Skeletal muscle cell (primary cell): ENCODE measurements around the gene PANK4.

Experiments used
- DNase-seq: peaks from one replicate; pipeline ENCODE4 v3.0.0-alpha.2; 2010; ENCODE audit warnings: low read depth
- H3K4me3 ChIP-seq: 2 replicates; pipeline ENCODE4 v1.5.1; 2011; ENCODE audit warnings: low read depth, mild to moderate bottlenecking, control low read depth, low read length, moderate library complexity

PANK4 gene

DNA sequence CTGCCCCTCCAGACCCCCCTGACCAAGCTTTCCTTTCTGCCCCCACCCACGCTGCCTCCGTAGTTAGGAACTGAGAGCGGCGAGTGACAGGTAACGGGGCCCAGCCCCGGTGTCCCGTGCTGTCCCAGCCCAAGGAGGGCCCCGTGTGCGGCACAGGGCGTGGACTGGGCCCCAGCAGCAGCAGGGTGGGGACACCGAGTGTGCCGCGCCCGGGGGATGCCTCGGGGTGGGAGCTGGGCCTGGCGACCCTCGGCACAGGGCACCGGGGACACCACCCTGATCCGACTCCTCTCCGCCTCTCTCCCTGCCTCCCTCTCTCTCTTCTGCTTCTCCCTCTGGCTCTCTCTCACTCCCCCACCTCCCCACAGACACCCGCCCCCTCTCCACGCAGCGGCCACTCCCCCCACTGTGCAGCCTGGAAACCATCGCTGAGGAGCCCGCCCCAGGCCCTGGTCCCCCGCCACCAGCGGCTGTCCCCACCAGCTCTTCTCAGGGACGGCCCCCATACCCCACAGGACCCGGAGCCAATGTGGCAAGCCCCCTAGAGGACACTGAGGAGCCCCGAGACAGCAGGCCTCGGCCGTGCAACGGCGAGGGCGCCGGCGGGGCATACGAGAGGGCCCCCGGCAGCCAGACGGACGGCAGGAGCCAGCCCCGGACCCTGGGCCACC is 22.7 kb downstream of the PANK4 start:
- no peak for DNase-seq
- H3K4me3 ChIP-seq: no peak overlapping the region

DNA sequence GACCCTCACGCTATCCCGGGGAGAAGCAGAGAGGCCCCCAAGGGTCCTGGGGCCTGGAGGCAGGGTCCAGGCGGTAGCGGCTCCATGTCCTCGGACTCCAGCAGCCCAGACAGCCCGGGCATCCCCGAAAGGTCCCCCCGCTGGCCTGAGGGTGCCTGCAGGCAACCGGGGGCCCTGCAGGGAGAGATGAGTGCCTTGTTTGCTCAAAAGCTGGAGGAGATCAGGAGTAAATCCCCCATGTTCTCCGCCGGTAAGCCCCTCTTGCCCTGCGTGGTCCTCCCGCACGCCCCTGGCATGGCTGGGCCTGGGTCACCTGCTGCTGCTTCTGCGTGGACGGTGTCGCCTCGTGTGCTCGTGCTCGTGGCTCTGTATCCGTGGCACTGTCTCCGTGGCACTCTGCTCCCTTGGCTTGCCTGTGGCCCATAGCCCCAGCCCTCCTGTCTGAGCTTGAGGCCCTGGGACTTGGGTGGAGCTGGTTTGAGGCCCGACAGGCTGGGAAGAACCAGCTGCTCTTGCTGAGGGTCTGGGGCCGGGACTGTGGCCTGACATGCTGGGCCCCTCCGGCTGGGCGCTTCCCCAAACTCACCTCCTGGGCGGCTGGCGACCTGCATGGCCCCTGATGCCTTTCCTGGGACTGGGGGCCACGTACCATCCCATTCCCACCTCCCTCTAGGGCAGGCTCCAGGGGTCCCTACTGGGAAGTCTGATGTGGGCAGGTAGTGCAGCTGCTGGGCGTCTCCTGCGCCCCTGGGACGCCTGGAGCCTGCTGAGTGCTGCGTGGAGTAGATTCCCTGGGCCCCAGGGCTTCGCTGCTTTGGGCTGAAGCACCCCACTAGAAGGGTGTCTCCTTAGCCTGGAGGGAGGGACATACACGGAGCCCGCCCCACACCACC is 23.5 kb downstream of the PANK4 start:
- no peak for DNase-seq
- H3K4me3 ChIP-seq: no peak overlapping the region

DNA sequence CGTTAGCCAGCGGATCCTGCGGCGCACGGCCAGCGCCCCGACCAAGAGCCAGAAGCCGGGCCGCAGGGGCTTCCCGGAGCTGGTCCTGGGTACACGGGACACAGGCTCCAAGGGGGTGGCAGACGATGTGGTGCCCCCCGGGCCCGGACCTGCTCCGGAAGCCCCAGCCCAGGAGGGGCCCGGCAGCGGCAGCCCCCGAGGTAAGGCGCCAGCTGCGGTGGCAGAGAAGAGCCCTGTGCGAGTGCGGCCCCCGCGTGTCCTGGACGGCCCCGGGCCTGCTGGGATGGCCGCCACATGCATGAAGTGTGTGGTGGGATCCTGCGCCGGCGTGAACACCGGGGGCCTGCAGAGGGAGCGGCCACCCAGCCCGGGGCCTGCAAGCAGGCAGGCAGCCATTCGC is 24.2 kb downstream of the PANK4 start:
- DNase-seq: no peak
- H3K4me3 ChIP-seq: no peak overlapping the region

DNA sequence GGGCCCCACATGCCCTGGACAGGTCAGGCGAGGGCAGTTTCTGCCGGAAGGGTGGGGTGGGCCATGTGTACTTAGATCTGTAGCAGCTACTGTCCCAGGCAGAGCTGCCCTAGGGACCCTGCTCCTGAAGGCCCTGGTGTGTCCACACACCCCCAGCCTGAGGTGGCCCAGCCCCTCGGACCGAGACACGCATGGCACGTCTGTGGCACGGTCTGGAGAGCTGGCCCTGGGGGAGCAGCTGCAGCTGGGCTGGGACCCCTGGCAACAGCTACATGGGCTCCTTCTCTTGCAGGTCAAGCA is 24.6 kb downstream of the PANK4 start:
- DNase-seq: no peak
- no peak overlapping the region for H3K4me3 ChIP-seq

DNA sequence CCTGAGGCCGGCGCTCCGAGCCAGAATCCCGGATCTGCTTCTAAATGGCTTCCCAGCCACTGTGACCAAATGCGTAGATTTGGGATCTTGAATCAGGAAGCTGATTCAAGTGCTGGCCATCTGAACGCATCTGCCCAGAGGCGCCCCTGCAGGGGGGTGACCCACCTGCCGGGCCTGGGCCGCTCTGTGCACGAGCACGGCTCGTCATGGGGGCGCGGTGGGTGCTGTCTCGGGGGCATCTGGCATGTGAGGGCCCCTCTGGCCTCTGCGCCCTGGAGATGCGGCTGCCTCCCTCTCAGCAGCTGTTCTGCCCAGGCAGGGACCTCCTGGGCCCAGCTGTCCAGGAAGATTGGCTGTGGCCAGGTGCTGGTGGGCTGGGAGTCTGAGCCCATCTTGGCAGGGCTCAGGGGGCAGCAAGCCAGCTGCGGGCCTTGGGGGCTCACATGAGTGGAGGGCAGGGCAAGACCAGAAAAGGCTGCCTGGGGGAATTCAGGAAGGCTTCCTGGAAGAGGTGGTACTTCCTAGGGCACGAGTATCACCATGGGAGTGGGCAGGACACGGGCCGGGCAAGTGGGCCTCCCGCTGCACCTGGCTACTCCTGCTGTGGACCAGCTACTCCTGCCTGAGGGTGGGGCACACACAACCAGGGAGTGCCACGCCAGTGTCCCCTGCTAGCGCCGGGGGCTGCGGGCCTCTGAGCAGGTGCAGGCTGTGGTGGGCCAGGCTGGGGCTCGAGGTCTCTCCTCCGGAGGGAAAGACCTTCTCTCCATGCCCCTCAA is 25.2 kb downstream of the PANK4 start:
- DNase-seq: peak; percentile 19
- no peak overlapping the region for H3K4me3 ChIP-seq

DNA sequence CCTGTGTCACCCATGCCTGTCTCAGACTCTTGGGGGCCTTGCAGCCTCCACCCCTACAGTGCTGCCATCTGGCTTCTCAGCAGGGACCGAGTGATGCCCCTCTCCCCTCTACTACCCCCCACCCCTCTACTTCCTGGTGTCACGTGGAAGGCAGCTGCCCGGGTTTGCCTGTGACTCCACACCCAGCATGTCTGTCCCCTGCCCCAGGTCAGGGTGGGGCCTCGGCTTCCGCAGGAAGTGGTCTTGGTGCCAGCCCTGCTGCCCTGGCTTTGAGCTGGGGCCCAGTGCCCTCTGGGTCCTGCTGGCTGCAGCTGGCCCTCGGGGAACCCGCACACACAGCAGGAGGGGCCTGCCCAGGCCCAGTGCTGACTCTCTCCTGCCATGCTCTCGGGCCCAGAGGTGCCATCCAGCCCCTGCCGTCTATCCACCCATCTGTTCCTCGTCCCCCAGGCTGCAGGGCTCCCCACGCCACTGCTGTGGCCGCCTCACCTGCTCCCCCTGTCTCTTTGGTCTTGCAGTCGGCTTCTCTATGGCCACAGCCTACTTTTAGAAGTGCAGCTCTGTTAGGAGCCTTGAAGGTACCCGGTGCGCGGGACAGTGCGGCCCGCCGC is 26.3 kb downstream of the PANK4 start:
- DNase-seq: no peak
- no peak overlapping the region for H3K4me3 ChIP-seq

DNA sequence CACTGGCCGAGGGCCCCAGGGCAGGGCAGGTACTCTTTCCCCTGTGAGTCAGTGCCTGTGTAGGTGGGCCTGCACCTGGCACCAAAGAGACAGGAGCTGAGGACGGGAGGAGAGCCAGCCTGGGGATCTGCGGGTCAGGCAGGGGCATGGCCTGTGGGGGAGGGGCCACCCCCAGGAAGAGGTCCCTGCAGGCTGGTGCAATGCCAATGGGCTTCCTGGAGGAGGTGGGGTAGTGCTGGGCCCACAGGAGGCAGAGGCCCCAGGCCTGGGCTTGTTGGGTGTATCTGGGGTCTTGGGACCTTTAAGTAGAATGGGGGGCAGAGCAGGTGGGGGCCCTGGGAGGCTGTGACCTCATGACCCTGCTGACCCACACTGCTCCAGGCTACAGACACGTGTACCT is 27.1 kb downstream of the PANK4 start:
- H3K4me3 ChIP-seq: no peak overlapping the region

DNA sequence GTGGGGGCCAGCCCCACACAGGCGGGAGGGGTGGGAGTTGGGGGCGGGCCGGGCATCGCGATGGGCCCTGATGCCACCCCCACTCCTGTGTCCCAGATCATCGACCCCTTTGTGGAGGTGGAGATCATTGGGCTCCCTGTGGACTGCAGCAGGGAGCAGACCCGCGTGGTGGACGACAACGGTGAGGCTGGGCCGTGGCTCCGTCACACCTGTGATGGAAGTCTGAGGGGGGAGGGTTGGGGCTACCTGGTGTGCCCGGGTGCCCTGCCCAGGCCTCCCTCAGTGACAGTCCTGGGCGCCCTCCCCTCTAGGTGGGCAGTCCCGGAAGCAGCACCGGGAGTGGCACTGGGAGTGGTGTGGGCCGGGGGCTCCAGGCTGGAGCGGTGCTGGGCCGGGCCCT is 27.7 kb downstream of the PANK4 start:
- DNase-seq: no peak

More for the DNA sequence above, 27.1 kb downstream of the PANK4 start:
- no peak for DNase-seq

DNA sequence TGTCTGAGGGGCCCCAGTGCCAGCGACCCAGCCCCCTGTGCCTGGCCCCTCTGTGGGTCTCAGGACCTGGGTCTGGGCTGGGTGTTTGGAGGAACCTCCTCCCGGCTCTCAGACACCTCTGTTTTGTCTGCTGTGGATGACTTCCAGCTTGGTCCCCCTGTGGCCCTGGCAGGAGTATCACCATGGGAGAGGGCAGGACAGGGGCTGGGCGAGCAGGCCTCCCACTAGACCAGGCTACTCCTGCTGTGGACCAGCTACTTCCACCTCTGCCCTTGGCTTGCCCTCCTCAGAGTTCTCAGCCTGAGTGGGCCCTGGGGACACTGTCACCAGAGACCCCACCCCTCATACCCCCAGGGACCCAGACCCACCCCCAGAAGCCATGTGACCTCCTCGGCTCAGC is 28.5 kb downstream of the PANK4 start:
- DNase-seq: no peak
- no peak overlapping the region for H3K4me3 ChIP-seq

More for the DNA sequence above, 27.7 kb downstream of the PANK4 start:
- no peak overlapping the region for H3K4me3 ChIP-seq

DNA sequence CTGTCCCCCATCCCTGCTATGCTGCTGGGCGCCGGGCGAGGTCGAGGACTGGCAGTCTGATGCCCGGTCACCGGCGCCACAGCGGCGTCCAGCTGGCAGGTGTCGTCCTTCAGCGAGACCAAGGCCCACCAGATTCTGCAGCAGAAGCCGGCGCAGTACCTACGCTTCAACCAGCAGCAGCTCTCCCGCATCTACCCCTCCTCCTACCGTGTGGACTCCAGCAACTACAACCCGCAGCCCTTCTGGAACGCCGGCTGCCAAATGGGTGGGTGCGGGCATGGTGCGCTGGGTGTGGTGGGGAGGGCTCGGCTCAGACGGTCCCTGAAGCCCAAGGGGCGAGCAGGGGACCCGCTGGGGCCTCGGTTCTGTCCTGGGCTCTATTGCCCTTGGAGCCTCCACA is 29.6 kb downstream of the PANK4 start:
- H3K4me3 ChIP-seq: no peak overlapping the region
- DNase-seq: no peak

DNA sequence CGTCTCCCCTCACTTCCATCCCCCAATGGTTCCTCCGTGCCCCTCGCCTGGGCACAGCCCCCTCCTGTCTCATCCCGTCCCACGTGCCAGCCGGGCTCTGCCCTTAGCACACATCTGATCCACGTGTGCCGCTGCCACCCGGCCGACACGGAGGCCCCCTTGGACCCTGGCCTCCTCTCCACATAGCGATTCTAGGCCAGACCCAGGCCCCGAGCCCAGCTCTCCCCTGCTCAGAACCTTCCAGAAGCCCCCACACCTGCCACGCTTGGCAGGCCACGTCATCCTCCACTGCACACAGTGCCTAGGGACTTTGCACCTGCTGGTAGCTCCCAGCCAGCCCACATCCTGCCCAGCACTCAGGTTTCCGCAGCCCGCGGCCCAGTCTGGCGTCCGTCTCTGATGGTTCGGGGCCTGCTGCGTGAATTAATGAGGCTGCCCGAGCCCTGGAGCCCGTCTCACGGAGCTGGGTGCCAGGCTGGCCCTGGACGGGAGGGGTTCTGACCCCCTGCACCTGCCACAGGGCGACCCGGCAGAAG is 30.2 kb downstream of the PANK4 start:
- DNase-seq: no peak
- H3K4me3 ChIP-seq: no peak overlapping the region

DNA sequence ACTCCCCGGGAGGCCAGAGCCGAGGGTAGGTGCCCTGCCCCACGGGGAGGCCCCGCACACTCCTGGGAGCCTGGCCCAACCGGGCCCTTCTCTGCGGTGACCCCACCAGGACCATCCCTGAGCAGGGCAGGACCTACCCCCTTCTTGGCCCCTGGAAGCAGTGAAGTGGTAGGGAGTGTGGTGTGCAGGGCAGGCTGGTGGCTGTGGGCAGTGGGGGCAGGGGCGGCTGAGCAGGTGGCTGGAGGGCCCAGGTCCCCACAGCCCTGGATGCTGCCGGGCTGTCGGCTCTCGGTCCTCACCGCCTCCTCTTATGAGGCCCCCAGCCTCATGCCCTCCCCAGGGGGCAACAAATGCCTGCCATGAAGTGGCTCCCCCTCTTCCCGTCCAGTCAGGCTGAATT is 30.9 kb downstream of the PANK4 start:
- no peak for DNase-seq
- no peak overlapping the region for H3K4me3 ChIP-seq

DNA sequence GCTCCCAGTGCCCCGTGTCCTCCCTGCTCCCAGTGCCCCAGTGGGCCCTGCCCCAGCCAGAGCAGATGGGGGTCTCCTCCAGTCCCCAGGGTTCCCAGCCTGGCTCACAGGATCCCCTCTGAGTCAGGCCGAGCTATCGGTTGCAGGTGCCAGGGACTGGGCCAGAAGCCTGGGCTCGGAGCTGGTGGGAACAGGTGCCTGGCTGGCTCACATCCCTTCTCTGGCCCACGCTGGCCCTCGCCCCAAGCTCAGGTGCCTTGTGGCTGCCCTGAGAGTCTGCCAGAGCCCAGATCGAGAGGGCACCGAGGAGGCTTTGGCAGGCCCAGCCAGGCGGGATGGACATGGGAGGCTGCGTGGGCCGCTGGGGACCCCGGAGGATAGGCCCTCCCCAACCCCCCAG is 31.4 kb downstream of the PANK4 start:
- H3K4me3 ChIP-seq: no peak overlapping the region
- no peak for DNase-seq

DNA sequence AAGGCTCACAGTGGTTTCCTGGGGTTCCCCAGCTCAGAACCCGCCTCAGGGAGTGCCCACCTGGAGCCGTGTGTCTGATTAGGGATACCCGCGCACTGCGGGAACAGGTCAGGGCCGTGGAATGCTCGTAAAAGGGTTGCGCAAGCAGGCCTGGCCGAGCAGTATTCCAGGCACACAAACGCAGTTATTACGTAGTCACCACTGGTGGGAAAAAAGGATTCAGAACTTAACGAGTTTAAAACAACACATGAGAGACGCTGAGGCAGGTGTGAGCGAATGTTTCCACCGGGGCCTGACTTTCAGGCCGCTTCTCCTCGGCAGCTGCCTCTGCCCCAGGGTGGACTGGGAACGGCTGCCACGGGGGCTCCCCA is 32.1 kb downstream of the PANK4 start:
- no peak overlapping the region for H3K4me3 ChIP-seq
- DNase-seq: peak; percentile 63

DNA sequence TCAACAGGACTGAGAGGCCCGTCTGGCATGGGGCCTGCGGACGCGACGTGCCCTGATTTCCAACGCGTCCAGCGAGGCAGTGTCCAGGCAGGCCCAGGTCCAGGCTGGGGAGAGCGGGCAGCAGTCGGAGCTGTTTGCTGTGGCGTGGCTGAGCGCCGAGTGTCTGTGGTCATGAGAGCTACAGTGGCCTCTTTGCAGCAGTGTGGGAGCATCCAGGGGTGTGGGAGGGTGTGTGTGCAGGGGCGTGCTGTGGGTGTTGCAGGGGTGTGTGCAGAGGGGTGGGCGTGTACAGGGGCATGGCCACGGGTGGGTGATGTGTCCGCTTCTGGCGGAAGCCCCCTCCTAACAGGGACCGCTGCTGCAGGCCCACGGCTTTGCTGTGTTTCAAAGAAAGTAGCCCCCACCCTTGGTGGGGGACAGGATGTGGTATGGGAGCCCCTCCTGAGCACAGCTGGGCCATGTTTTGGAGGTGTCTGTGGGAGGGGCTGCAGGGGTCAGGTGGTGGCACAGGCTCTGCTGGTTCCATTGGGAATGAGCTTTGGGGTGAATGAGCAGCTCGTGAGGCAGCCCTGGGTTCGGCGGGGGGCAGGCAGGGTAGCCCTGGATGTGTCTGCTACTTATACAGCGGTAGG is 32.6 kb downstream of the PANK4 start:
- H3K4me3 ChIP-seq: no peak overlapping the region
- DNase-seq: no peak

DNA sequence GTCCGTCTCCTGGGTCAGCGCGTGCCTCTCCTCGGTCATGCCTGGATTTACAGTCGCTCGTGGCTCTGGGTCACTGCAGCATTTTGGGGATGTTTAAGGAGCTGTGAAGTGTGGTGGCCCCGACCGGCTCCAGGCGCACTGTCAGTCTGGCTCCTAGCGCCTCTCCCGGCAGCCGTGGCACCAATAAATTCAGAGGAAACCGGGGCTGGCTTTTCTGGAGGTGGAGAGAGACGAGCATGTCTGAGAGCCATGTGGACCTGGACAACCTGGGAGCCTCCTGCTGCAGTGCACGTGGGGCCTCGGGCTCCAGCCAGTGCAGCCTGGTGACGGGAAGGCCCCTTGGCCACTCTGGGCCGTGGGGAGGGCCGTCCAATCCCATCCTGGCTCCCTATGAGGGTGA is 33.2 kb downstream of the PANK4 start:
- no peak for DNase-seq
- H3K4me3 ChIP-seq: no peak overlapping the region

DNA sequence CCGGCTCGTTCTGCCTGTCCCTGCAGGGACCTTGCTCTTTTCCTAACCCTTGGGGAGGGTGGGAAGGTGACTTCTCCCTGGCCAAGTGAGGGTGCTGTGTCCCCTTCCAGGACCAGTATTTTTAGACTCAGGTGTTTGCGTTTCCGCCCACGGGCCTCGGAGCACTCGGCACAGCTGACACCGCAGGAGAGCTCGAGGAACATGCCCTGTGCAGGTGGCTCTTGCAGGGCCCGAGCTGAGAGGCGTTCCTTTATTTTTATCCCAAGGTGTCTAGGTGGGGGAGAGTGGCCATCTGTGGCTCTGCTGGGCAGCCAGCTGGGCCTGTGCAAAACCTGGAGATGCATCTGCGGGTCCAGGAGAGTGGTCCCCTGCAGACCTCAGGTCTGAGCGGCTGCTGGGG is 34.3 kb downstream of the PANK4 start:
- no peak overlapping the region for H3K4me3 ChIP-seq
- no peak for DNase-seq

DNA sequence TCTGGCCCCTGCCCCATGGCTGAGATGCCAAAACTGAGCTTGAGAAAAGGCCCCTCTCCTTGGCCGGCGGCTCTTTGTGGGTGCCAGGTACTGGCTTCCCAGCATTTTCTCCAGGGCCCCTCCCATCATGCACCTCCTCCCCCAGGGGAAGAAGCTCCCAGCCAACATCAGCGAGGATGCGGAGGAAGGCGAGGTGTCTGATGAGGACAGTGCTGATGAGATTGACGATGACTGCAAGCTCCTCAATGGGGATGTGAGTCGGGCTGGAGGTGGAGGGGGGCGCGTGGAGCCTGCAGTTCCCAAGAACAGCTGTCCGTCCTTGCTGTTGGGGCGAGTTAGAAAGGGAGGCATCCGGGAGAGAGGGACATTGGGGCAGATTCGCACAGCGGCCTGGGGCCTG is 36.8 kb downstream of the PANK4 start:
- no peak overlapping the region for H3K4me3 ChIP-seq
- no peak for DNase-seq

DNA sequence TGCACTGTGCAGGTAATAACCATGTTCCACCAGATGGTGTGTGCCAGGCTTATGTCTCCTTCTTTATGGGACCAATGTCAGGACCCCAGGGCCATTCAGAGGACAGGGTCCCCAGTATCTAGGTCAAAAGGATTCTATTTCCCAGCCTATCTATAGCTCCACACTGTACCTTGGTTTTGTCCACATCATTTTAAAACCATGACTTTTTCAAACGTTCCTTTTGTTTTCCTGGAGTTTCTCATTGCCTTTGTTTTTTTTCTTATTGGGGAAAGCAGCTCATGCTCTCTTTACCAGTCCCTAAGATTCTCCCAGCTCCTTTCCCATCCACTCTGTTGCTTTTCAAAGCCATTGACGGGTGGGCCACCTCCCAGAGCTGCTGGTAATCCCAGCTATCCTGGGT is 37.7 kb downstream of the PANK4 start:
- no peak for DNase-seq
- no peak overlapping the region for H3K4me3 ChIP-seq
